HG03135 (cell line): ENCODE measurements around the gene CENPN.

Source experiments
- ATAC-seq: cut with Tn5 transposase; IDR thresholded peaks from one replicate; pipeline ENCODE4 v1.9.1; 2021; ENCODE audit warnings: mild to moderate bottlenecking, moderate library complexity; ENCODE audit not compliant: unreplicated experiment

CENPN gene

GRCh38 chr16:80991792-80992430, 15.1 kb upstream of the CENPN start:
- no peak for ATAC-seq

DNA sequence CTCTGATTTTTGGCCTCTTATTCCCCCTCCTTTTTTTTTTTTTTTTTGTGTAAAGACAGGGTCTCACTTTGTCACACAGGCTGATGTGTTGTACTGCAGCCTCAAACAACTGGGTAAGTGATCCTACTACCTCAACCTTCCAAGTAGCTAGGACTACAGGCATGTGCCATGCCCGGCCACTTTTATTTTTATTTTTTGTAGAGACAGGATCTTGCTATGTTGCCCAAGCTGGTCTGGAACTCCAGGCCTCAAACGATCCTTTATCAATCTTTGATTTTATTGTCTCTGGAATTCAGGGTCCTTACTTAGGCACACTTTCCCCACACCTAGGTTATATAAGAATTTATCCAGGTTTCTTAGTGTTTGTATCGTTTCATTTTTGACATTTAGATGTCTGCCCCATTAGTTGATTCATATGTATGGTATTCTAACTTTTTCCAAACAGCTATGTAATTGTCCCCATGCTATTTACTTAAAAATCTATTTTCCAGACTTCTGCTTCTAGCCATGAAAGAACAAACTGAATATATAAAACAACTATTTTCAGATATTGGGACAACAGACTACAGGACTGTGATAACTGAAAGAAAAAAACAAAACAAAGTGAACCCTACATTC, 14.2 kb upstream of the CENPN start:
- ATAC-seq = no peak

GRCh38 chr16:80993307-80993706, 13.7 kb upstream of the CENPN start:
- ATAC-seq = no peak

DNA sequence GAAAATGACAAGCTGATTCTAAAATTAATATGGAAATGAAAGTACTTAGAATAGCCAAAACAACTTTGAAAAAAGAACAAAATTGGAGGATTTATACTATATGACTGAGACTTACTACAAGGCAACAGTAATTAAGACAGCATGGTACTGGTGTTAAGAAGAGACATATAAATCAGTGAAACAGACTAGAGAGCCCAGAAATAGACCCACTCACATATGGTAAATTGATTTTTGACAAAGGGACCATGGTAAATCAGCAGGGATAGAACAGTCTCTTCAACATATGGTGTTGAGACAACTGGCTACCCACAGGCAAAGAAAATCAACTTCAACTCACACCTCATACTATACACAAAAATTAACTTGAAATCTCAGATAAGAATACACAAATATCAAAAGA, 13.2 kb upstream of the CENPN start:
- no peak for ATAC-seq

- ATAC-seq = no peak
Measured at GRCh38 chr16:80994451-80994850, 12.6 kb upstream of the CENPN start.

GRCh38 chr16:80996688-80997138, 10.3 kb upstream of the CENPN start:
- no peak for ATAC-seq

GRCh38 chr16:80997139-80997798, 9.7 kb upstream of the CENPN start:
- peak; percentile 55 for ATAC-seq

DNA sequence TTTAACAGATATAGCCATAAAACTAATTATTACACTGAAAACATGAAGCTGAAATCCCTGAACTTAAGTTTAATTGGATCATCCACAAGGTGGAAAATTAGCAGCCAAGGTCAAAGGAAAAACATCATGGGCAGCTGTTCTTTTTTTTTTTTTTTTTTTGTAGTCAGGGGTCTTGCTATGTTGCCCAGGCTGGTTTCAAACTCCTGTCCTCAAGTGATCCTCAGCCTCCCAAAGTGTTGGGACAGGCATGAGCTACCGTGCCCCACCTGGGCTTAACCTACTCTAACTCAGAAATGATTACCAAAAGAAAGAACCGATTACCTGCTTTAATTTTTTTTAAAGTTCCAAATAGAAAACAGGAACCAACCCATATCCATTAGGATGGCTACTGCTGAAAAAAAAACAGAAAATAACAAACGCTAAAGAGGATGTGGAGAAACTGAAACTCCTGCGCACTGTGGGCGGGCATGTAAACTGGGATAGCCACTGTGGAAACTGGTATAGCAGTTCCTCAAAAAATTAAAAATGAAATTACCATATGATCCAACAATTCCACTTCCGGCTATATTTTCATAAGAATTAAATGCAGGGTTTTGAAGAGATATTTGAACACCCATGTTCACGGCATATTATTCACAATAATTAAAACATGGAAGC, 8.9 kb upstream of the CENPN start:
- no peak for ATAC-seq

GRCh38 chr16:81000873-81001272, 6.1 kb upstream of the CENPN start:
- no peak for ATAC-seq

DNA sequence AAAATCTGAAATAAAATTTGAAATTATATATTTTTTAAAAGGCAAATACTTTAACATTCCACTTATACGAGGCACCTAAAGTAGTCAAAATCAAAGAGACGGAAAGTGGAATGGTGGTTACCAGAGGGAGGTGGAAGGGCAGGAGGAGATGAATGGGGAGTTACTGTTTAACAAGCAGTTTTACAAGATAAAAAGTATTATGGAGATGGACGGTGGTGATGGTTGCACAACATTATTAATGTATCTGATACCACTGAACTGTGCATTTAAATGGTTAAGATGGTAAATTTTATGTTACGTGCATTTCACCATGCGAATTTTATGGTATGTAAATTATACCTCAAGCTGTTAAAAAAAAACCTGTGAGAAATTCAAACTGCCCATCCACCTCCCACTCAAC, 5.7 kb upstream of the CENPN start:
- no peak for ATAC-seq

- no peak for ATAC-seq
Measured at GRCh38 chr16:81003064-81003463, 4.0 kb upstream of the CENPN start.

GRCh38 chr16:81003610-81004460, 3.2 kb upstream of the CENPN start:
- ATAC-seq = no peak

GRCh38 chr16:81004646-81005353, 2.2 kb upstream of the CENPN start:
- ATAC-seq = no peak

DNA sequence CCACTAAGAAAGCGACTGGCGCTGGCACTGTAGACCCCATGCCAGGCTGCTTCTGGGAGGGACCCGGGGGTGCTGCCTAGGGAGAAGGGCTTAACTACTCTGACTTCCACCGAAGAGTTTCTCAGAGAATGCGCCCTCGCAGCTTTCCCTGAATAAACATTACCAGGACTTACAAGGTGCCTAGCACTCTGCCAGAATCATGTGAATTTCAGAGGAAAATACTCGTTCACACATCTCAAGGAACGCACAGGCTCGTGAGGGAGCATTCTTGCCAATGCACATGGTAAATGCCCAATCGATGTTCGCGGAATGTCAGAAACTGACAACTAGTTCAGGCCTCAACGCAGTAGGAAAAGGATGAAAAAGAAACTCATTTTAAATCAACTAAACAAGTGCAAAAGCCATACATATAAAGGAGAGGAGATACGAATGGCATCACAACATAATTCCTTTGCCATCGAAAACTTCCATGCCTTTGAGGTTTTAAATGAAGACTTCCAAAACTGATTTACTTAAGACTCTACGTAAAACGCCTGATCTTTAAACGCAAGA, 1.3 kb upstream of the CENPN start:
- no peak for ATAC-seq

DNA sequence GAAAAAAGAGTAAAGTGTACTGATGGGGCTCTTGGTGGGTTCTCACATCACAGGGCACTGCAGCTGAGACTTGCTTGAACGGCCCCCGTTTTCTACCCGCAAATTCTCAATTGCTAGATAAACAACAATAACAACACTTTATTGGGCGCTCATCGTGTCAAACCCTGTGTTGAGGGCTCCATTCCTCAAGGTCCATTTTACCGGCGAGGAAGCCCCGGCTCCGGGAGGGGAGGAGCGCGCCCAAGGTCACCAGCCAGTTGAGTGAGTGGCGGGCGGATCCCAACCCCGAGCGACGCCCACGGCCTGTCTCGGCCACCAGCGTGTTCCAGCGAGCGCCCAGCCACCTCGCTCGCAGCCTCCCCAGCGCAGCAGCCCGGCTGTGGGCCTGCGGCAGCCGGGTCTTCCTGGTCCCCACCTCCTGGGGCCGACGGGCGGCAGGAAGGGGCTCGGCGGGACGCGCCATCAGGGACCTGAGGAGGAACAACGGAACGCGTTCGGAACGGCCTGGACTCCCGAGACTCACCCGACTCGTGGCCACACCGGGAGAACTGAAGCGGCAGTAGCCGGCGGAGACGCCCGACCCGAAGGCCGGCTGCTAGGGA, 702 bp upstream of the CENPN start:
- peak; percentile 34 for ATAC-seq

DNA sequence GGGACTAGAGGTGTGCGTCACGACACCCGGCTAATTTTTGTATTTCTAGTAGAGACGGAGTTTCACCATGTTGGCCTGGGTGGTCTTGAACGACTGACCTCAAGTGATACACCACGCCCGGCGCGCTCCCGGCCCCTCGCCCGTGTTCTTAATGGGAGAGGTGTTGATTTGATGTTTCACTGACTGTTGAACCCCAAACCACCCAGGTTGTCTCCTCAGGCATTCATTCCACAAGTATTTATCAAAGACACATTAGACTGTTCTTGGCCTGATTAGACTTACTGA, 1.4 kb downstream of the CENPN start:
- no peak for ATAC-seq

GRCh38 chr16:81012974-81013373, 6.0 kb downstream of the CENPN start:
- no peak for ATAC-seq

GRCh38 chr16:81014672-81015071, 7.7 kb downstream of the CENPN start:
- no peak for ATAC-seq

- ATAC-seq = no peak
Measured at GRCh38 chr16:81018496-81018895, 11.5 kb downstream of the CENPN start.

- no peak for ATAC-seq
Measured at GRCh38 chr16:81026429-81026828, 19.4 kb downstream of the CENPN start.
